T-helper 1 cell treated with Interleukin-12 subunit alpha and Interleukin-12 subunit beta and Interleukin-4 antibody, amounts not matched to agents 30 μg/mL and 1 μg/mL, for 36 hours (primary cell): Measurements from ENCODE around the gene VWA1.
"Not testable (repeated sequence)": the region's sequence is repeated elsewhere in the genome, so short reads cannot be mapped to it uniquely, and the experiment has no call there.

Experiments used
- H3K27ac Mint-ChIP-seq: one replicate; pipeline ENCODE4 v1.8.0; 2021; ENCODE audit warnings: mild to moderate bottlenecking, mixed read lengths
- H3K27me3 Mint-ChIP-seq: one replicate; pipeline ENCODE4 v1.8.0; 2021; ENCODE audit warnings: low read depth, mixed read lengths
- H3K36me3 Mint-ChIP-seq: one replicate; pipeline ENCODE4 v1.8.0; 2021; ENCODE audit warnings: low read depth, mixed read lengths
- H3K4me1 Mint-ChIP-seq: one replicate; pipeline ENCODE4 v1.8.0; 2021; ENCODE audit warnings: low read depth, mixed read lengths
- H3K4me3 Mint-ChIP-seq: one replicate; pipeline ENCODE4 v1.8.0; 2021; ENCODE audit warnings: mild to moderate bottlenecking, moderate library complexity, mixed read lengths
- H3K9me3 Mint-ChIP-seq: one replicate; pipeline ENCODE4 v1.8.0; 2021; ENCODE audit warnings: mixed read lengths

The VWA1 gene

DNA sequence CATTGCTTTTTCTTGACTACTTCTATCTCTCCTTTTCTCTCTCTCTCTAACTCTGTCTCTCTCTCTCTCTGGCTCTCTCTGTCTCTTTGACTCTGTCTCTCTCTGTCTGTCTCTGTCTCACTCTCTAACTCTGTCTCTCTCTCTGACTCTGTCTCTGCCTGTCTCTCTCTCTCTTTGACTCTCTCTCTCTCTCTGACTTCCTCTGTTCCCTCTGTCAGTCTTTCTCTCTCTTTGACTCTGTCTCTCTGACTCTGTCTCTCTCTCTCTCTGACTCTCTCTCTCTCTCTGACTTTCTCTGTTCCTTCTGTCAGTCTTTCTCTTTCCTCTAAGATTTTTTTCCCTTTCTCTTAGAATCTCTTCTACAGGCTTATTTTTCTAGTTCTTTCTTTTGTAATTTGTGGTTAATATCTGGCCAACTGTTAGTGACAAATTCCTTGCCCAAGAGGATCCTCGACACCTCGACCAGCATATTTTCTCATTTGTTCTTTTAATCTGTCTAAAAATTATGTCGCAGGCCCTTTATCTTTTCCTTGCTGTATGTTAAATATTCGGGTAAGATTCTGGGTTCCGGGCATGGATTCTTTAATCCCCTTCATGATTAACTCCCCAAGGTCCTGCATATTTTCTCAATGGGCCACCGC lies 13.7 kb downstream of the VWA1 start, which contains the start of gene ATAD3C:
ATAD3C (plus strand) TSS at position 591 of the 641 bp plus-strand sequence. CDS start 995 bp downstream, outside the sequence.
- H3K9me3 Mint-ChIP-seq: no peaks in the 10 kb centered on the region
- H3K27ac Mint-ChIP-seq: no peak within 1 kb of the TSS
- peaks cover 5% of the 10 kb centered on the region for H3K27me3 Mint-ChIP-seq
- H3K36me3 Mint-ChIP-seq: no peaks in the 10 kb centered on the region
- H3K4me3 Mint-ChIP-seq: no peak within 1 kb of the TSS
- H3K4me1 Mint-ChIP-seq: no peaks in the 10 kb centered on the region

DNA sequence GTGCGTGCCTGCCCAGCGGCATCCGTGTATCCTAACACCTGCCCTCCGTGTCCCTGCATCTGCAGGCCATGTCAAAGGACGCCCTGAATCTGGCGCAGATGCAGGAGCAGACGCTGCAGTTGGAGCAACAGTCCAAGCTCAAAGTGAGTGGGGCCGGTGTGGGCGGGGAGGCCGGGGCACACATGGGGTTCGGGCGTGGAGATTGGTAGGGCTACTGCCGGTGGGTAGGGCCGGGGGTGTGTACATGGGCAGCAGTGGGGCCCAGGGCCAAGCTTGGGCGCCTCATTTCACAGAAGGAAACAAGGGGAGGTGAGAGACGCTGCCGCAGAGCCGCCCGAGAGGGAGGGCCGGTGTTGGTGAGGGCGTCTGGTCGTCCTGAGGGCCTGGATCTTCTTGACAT lies 15.1 kb downstream of the VWA1 start:
- not testable (repeated sequence) for H3K4me3 Mint-ChIP-seq, H3K9me3 Mint-ChIP-seq, H3K27me3 Mint-ChIP-seq, H3K27ac Mint-ChIP-seq, H3K4me1 Mint-ChIP-seq, H3K36me3 Mint-ChIP-seq

DNA sequence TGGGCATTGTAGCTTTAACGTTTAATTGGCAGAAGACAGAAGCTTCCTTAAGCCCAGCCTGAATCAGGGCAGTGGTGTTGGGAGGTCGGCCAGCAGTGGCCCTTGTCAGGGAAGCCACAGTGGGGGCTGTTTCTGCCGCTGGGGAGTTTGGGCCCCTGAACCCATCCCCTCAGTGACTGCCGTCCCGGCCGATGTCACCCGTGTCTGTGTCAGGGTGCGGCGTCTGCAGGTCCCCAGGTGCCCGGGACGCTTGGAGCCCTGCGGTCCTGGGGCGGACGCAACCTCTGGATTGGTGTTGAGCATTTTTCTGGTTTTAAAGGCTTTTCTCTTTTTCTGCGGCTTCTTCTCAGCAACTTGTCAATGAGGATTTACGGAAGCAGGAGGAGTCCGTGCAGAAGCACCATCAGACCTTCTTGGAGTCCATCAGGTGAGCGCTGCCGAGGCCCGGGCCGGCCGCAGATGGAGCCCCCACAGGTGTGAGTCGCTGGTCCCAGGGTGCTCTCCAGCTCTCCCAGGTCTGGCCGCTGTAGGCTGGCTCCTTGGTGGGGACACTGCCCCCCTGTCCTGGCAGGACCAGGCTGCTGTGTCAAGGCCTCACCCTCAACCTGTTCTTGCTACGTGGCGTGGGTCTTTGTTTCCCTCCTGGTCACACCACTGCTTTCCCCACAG lies 16.3 kb downstream of the VWA1 start:
- no peaks in the 10 kb centered on the region for H3K9me3 Mint-ChIP-seq
- no peaks in the 10 kb centered on the region for H3K36me3 Mint-ChIP-seq
- H3K27ac Mint-ChIP-seq: no peak overlapping the region
- no peaks in the 10 kb centered on the region for H3K4me1 Mint-ChIP-seq
- H3K4me3 Mint-ChIP-seq: no peak overlapping the region
- peaks cover 5% of the 10 kb centered on the region for H3K27me3 Mint-ChIP-seq

DNA sequence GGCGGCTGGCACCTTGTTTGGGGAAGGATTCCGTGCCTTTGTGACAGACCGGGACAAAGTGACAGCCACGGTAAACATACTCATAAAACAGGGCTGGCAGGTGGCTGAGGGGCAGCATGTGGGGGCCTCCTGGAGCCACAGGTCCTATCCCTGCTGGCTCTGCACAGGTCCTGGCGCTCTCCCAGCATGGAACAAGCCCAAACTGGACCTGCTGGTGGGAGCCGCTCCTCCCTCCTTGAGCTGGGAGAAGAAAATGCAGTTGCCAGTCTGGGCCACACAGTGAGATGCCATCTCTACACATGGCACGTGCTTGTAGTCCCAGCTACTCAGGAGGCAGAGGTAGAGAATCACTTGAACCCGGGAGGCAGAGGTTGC lies 16.9 kb downstream of the VWA1 start:
- not testable (repeated sequence) for H3K9me3 Mint-ChIP-seq, H3K4me3 Mint-ChIP-seq, H3K36me3 Mint-ChIP-seq, H3K27ac Mint-ChIP-seq, H3K27me3 Mint-ChIP-seq, H3K4me1 Mint-ChIP-seq

DNA sequence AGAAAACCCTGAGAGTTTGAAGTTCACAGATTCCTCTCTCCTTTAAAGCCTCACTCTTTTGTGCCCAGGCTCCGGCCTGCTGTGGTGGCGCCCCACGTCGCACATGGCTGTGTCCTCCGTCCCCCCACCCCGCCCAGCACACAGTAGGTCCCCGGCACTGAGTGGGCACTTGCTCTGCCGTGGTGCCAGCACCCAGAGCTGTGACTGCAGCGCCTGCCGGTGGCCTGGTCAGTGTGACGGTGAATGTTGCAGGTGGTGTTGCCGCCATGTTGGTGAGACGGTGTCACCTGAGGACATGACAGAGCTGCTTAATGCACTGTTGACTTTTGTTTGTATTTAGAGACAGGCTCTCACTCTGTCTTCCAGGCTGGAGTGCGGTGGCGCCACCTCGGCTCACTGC lies 17.4 kb downstream of the VWA1 start:
- Mint-ChIP-seq H3K4me3 (no peak overlapping the region), H3K27ac (no peak overlapping the region), H3K9me3 (no peaks in the 10 kb centered on the region), H3K4me1 (no peaks in the 10 kb centered on the region), H3K36me3 (no peaks in the 10 kb centered on the region), H3K27me3 (peaks cover 5% of the 10 kb centered on the region)

DNA sequence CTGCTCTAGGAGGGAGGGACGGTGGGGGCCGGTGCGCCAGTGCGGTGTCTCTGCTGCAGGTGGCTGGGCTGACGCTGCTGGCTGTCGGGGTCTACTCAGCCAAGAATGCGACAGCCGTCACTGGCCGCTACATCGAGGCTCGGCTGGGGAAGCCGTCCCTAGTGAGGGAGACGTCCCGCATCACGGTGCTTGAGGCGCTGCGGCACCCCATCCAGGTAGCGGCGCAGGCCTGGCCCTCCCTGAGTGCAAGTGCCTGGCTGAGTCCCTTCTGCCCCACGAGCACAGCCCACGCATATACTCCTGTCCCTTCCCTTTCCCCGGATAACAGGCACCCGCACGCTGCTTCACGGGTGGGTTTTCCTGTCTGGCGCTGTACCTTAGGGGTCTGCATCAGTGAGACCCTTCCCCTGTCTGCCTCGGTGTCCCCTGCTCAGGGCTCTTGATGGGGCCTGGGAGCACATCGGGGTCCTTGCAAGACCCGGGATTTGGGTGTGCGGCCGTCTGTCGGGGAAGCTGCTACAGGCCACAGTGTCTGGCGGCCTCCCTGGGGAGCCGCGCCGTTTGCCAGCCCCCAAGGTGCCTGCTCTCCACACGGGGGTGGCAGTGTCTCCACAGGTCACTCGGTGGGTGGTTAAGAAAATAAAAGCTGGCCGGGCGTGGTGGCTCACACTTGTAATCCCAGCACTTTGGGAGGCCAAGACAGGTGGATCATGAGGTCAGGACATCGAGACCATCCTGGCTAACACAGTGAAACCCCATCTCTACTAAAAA lies 19.0 kb downstream of the VWA1 start:
- not testable (repeated sequence) for H3K9me3 Mint-ChIP-seq, H3K27ac Mint-ChIP-seq, H3K4me3 Mint-ChIP-seq, H3K36me3 Mint-ChIP-seq, H3K27me3 Mint-ChIP-seq, H3K4me1 Mint-ChIP-seq

DNA sequence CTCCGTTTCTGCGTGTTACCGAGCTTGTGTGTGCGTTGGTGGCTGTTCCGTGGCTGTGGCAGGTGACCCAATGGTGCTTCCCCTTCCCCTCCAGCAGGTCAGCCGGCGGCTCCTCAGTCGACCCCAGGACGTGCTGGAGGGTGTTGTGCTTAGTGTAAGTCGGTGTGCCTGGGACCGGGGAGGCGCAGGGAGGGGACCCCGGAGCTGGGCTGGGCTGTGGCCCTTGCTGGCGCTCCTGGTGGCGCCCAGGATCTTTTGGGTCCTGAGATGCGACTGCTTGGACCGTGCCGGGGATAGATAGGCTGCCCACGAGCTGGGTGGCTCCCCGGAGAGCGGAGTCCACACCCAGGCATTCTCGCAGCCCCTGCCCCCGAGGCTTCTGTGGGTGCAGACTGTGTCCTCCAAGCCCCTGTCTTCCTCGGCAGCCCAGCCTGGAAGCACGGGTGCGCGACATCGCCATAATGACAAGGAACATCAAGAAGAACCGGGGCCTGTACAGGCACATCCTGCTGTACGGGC lies 19.9 kb downstream of the VWA1 start:
- H3K4me1 Mint-ChIP-seq: no peaks in the 10 kb centered on the region

DNA sequence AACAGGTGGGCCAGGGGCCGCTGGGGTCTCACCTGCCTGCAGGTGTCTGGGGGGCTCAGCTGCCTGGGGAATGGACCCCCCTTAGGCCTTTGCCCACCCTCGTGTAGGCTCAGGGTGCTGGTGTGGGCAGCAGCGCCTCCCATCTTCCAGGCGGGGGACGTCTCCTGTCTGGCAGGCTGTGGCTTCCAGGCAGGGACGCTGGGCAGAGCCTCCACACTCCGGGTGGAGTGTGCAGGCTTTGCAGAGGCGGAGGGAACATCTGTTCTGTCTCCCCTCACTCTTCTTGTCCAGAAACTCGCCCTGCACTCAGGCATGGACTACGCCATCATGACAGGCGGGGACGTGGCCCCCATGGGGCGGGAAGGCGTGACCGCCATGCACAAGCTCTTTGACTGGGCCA lies 20.4 kb downstream of the VWA1 start:
- not testable (repeated sequence) for H3K4me3 Mint-ChIP-seq, H3K36me3 Mint-ChIP-seq, H3K4me1 Mint-ChIP-seq, H3K9me3 Mint-ChIP-seq, H3K27ac Mint-ChIP-seq, H3K27me3 Mint-ChIP-seq

More for the DNA sequence above, 19.9 kb downstream of the VWA1 start:
- Mint-ChIP-seq H3K9me3 (no peaks in the 10 kb centered on the region), H3K36me3 (no peaks in the 10 kb centered on the region), H3K27ac (no peak overlapping the region), H3K27me3 (no peaks in the 10 kb centered on the region), H3K4me3 (no peak overlapping the region)

DNA sequence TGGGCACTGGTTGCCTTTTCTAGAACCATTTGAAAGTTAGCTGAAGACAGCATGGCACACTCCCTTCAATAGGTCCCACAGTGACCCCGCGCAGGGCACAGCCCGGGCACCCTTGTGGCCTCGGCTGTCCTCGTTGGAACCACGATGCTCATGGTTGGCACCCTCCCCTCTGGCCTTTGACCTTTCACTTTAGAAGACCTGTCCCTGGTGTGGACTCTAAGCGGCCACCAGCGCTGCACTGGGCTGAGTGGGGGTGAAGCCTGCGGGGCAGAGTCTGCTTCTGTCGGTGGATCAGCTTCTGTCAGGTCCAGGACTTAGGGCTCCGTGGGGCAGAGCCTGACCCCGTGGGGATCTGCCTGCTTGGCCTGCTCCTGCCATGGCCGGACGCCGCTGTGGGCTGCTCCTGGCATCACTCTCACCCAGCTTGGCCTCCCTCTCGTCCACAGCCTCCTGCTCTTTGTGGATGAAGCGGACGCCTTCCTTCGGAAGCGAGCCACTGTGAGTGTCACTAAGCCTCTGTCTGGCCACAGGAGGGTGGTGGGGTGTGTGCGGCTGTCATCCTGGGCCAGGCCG lies 21.3 kb downstream of the VWA1 start:
- H3K4me3 Mint-ChIP-seq, H3K36me3 Mint-ChIP-seq, H3K4me1 Mint-ChIP-seq, H3K9me3 Mint-ChIP-seq, H3K27me3 Mint-ChIP-seq, H3K27ac Mint-ChIP-seq: not testable (repeated sequence)

DNA sequence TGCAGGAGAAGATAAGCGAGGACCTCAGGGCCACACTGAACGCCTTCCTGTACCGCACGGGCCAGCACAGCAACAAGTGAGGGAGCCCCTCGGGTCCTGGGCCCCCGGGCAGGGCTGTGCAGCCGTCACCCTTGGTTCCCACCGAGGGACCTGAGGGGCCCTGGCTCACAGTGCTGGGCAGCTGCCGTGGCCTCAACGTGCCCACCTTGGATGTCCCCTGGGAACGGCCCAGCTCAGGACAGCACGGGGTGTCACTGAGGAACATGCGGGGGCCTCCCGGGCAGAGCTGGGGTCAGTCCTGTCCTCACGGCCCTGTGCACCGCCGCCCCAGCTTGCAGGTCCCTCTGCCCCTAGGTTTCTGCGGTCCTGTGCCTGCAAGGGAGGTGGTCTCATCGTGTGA lies 23.7 kb downstream of the VWA1 start:
- H3K27me3 Mint-ChIP-seq, H3K4me1 Mint-ChIP-seq, H3K9me3 Mint-ChIP-seq: not testable (repeated sequence)

DNA sequence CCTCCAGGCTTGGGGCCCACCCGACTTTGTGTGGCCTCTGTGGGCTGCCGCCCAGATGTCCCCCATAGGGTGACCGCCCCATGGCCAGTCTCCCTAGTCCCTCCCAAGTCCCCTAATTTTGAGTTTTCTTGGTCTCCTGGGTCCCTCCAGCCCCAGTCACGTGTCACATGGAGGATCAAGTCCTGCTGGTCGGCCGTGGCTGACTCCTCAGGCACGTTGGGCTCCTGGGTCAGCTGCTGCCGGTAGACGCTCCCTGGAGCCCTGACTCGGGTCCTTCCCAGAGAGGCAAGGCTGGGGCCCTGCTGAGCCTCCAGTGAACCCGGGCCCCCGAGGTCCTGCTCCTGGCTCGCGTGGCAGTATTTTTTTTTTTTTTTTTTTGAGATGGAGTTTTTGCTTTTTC lies 24.2 kb downstream of the VWA1 start:
- not testable (repeated sequence) for H3K36me3 Mint-ChIP-seq, H3K4me1 Mint-ChIP-seq, H3K9me3 Mint-ChIP-seq, H3K4me3 Mint-ChIP-seq, H3K27ac Mint-ChIP-seq, H3K27me3 Mint-ChIP-seq

More for the DNA sequence above, 23.7 kb downstream of the VWA1 start:
- H3K4me3 Mint-ChIP-seq, H3K27ac Mint-ChIP-seq, H3K36me3 Mint-ChIP-seq: not testable (repeated sequence)

DNA sequence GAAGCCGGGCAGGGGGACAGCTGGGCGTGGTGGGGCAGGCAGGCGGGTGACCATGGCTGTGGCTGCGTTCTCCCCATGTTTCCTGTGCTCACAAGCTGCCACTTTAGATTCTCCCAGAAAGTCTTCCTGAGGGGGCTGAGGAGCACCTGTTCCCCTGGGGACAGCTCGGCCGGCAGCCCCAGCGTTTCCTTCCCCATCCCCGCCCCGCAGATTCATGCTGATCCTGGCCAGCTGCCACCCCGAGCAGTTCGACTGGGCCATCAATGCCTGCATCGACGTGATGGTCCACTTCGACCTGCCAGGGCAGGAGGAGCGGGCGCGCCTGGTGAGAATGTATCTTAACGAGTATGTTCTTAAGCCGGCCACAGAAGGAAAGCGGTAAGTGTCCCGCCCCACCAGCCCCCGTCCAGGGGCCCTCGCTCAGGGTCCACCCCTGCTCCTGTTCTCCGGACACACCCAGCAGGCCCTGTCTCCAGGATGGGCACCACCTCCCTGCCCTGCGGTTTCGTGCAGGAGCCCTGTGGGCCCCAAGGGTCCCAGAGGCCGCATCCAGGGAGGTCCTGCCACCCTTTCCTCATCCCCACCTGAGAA lies 25.1 kb downstream of the VWA1 start:
- Mint-ChIP-seq H3K4me3 (no peak overlapping the region), H3K27ac (no peak overlapping the region), H3K4me1 (no peaks in the 10 kb centered on the region), H3K9me3 (no peaks in the 10 kb centered on the region), H3K36me3 (no peaks in the 10 kb centered on the region), H3K27me3 (no peaks in the 10 kb centered on the region)

DNA sequence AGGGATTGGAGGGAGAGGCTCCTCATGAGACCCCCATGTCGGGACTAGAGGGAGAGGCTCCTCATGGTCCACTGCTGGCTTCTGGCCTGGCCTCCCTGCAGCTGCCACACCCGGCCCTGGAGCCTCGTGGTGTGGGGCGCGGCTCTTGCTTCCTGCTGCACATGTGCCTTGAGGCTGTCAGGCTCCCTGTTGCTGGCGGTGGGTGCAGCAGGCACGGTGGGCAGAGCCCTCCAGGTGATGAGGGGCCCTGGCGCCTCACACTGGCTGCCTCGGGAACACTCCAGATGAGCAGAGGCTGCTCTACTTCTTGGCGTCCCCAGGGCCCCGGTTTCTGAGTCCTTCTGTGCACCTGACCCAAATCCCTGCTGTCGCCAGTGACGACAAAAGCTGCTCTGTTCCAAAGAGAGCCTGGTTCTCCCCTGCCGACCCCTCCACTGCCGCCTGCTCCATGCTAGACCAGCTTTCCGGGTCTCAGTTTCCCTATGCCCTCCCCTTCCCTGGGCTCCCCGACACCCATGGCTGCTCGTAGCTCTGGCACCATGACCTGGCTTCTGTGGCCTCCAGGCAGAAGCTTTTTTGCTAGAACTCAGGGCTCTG lies 26.3 kb downstream of the VWA1 start:
- no peak overlapping the region for H3K27ac Mint-ChIP-seq
- H3K9me3 Mint-ChIP-seq: no peaks in the 10 kb centered on the region
- no peaks in the 10 kb centered on the region for H3K36me3 Mint-ChIP-seq
- no peak overlapping the region for H3K4me3 Mint-ChIP-seq
- H3K4me1 Mint-ChIP-seq: no peaks in the 10 kb centered on the region
- no peaks in the 10 kb centered on the region for H3K27me3 Mint-ChIP-seq

DNA sequence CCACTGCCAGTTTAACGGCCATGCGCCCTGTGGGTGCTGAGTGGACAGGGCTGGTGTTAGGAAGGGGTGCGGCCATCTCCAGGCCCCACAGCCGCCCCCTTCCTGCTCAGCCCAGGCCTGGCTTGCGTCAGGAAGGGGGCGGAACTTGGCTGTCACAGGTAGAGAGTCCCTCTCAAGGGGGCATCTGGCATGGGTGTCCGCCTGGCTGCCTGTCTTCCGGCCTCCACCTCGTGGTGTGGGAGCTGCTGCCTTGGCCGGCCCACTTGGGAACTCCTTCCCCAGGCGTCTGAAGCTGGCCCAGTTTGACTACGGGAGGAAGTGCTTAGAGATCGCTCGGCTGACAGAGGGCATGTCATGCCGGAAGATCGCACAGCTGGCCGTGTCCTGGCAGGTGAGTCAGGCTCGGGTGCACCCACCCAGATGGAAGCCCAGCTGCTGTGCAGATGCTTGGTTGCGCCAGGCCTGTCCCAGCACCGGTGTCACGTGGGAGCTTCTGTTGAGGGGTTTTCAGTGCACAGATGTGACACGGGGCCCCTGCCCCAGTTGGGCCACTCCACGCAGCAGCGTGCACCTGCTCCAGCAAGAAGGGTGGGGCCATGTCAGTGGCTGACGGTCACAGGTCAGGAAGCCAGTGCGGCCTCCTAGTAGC lies 27.0 kb downstream of the VWA1 start:
- H3K36me3 Mint-ChIP-seq: no peaks in the 10 kb centered on the region
- no peaks in the 10 kb centered on the region for H3K9me3 Mint-ChIP-seq
- H3K4me1 Mint-ChIP-seq: no peaks in the 10 kb centered on the region
- no peak overlapping the region for H3K27ac Mint-ChIP-seq
- H3K27me3 Mint-ChIP-seq: no peaks in the 10 kb centered on the region
- no peak overlapping the region for H3K4me3 Mint-ChIP-seq
